HG02938 (cell line): ENCODE measurements around the gene PLCG1.
"Not testable (repeated sequence)": the region's sequence is repeated elsewhere in the genome, so short reads cannot be mapped to it uniquely, and the experiment has no call there.

Source experiments
- ATAC-seq: cut with Tn5 transposase; IDR thresholded peaks from one replicate; pipeline ENCODE4 v1.9.1; 2021; ENCODE audit warnings: mild to moderate bottlenecking, moderate library complexity; ENCODE audit not compliant: unreplicated experiment

PLCG1 gene

DNA sequence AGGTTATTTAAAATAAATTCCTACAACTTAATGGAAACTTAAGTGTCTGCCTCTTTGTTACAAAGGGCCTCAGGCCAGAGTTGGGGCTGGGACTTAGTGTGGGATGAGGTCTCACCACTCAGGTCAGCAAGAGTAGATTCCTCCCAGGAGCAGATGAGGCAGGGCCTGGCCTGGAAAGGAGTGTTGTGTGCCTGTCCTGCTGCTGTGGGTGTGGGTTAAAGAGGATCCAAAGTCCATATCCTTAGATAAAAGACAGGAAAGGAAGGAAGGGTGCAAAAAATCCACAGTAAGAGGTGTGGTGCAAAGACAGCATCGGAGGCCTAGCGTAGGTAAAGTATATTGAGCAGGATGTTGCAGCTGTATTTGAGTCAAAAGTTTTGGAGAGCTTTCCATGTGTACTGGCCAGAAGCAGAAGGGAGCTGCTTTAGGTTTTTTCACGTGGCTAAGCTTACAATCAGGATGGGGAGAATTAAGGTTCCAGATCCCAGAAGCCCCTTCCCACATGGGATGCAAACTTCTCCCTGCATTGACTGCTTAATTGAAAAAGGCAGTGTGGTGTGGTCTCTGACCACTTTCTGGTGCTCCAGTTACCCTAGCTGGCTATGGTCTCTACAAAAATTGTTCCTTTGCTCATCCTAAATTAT lies 12.8 kb upstream of the PLCG1 start:
- ATAC-seq, result no peak

DNA sequence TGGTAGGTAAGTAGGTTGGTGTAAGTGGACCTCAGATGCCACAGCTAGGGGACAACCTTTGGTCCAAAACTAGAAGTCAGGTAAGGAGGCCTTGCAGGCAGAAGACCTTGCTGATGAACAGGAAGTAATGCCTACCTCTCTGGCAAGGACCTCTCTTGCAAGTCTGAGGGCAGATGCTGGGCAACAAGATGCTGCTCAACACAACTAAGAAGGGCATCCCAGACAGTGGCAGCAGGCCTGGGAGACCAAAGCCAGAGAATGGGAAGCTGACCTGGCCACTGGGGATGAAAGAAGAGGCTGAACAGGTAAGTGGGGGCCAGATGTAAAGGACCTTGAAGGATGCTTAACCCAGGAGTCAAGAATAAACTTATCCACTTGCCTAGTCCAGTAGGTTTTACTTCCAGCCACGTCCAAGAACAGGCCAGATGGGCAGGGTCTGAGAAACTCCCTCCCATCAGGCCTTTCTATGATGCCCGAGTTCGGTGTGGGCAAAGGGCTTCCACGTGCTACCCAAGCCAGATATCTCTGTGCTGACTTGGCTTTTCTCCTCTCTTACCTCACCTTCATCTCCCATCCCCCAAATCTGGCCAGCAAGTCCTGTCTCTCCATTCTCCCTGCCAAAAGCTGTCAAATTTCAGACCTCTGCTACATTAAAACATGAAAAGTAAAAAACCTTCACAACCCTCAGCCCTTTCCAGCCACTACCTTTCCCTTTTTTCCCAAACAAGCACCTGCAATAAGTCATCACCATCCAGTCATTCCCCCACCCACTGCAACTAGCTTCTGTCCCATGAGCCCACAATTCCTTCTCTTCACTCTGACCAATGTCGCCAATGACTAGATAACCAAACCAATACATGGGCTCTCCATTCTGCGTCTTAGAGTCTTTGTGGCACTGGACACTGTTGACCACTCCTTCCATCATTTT lies 11.5 kb upstream of the PLCG1 start:
- no peak for ATAC-seq

DNA sequence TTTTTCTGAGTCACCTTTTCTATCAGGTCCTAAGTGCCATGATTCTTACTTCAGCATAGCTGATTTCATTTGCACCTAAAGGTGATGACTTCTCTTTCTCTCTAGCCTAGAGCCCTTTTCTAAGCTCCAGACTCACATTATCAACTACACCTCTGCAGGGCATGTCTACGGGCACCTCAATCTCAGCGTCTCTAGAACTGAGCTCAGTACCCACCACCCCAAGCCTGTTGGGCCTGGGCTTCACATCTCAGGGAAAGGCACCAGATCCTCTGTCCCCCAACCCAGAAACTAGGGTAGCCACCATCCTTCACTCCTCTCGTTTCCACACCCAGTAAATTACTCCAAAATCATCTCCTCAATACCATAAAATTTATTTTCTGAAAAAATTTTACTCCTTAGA lies 10.6 kb upstream of the PLCG1 start:
- ATAC-seq, result no peak

DNA sequence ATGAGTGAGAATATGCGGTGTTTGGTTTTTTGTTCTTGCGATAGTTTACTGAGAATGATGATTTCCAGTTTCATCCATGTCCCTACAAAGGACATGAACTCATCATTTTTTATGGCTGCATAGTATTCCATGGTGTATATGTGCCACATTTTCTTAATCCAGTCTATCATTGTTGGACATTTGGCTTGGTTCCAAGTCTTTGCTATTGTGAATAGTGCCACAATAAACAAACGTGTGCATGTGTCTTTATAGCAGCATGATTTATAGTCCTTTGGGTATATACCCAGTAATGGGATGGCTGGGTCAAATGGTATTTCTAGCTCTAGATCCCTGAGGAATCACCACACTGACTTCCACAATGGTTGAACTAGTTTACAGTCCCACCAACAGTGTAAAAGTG lies 9.0 kb upstream of the PLCG1 start:
- not testable (repeated sequence) for ATAC-seq

DNA sequence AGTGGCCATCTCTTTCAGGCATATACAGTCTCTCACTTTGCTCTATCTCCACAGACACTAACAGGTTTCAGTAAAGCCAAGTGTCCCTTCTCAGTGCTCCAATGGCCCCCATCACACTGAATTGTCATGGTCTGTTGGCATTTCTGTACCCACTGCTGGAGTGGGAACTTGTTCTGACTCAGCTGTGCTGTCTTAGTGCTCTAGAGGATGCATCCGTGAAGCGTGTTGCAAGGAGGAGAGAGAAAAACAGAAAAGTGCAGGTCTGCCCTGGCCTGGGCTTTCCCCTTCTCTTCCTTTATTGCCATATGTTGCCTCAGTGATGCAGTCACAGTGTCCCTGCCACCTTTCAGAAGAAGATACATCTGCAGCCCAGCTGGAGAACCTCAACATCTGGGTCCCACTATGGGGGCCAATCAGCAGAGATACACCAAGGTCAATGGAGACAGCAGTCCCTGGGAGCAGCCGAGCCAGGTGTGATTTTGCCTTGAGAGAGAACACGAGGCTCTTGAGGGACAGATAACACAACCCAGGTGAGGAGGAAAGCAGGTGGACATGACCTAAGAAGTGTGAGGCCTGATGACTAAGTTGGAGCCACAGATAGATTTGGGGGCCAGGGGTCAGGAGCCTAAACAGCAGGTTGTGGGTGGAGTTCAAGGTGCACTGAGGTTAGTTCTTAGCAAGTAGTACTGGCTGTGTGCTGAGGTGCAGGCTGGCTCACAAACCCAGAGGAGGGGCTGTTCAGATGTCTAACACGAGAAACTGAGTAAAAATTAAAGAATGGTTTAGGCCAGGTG lies 5.6 kb upstream of the PLCG1 start:
- no peak for ATAC-seq

DNA sequence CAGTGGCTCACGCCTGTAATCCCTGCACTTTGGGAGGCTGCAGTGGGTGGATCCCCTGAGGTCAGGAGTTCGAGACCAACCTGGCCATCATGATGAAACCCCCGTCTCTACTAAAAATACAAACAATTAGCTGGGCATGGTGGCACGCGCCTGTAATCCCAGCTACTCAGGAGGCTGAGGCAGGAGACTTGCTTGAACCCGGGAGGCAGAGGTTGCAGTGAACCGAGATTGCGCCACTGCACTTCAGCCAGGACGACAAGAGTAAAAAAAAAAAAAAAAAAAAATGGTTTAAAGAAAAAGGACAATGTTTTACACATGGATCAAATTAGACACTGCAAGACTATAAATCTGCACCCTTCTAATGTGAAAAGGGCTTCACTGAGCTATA lies 5.0 kb upstream of the PLCG1 start:
- ATAC-seq, result not testable (repeated sequence)

DNA sequence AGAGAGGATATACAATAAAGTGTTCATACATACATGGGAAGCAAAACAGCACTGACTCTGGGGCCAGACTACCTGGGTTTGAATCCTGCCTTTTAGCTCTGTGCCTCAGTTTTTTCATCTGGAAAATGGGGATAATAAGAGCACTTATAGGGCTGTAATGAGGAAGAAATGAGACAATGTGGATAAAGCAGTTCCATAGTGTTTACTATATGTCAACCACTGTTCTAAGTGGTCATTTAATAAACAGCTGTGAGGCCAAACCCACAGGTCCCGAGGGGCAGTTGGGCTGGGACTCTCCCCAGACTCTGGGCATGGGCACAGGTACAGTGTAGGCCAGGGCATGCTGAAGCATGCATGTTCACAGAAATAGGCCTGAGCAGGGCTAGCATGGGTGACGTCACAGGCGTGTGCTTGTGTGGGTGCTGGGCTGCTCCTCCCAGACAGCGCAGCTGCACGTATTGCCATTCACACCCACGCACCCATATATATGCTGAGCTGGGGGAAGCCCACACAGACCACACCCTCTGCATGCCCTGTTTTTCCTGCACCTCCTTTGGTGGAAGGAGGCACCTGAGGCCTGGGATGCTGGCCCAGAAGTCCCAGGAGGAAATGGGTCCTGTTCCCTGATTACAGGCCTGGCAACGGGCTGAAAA lies 3.5 kb upstream of the PLCG1 start:
- ATAC-seq, result peak; percentile 55

DNA sequence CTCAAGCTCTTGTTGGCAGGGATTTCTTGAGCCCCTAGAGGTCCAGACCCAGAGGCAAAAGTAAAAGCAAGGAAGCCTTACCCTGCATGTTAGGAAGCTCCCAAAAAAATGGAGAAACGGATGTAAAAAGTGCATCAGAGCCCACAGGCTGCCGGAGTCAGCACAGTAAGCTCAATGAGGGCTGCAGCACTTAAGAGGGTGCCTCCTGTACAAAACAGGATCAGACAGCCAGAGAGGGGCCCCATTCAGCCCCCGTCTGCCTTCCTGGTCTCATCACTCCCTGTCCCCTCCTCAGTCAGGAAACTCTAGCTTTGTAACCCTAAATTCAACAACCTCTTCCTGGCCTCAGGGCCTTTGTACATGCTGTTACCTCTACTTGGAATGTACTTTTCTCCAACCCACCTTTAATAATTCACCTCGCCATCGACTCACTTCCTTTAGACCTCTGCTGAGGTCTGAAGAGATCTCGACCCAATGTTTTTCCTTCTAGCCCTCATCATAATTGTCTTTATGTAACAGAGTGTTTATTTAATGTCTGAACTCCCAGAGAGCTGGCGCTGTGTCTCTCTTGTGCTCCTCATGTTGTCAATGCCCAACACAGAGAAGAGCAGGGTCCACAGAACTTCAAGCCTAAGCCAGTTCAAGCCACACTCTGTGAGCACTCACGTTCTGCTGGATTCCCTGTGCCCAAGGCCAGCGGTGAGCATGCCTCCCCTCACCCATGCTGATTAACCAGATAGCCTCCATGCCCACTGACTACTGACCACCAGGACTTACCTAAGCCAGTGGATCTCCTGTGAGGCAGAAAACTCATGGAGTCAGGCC lies 2.8 kb upstream of the PLCG1 start:
- ATAC-seq, result no peak

DNA sequence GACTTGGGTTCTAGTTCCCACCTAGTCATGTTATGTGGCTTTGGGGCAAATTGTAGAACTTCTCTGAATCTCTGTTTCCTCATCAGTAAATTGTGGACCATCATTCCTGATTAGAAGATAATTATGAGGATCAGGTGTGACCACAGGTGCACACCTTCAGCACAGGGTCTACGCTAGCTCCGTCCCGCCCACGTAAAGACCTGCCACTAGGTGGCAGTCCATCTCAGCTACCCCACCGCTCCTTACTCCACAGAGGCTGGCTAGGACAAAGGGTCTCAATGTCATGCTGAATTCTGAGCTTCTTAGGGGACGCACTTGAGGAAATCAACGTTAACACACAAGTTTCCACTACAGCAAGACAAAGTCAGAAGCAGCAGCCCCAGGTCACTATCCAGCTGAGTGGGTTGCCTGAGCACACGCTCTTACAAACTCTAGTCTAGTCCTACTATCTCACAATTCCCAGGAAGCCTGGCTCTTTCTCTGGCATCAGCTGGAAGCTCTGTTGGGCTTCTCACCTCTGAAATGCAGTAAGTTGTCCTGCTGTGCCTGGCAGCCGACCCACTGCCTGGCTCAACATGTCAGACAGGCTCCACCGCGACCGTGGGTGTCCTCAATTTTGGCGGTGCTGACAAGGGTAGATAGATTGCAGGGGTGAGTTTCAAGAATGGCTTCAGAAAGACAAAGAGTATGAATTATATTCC lies 2.0 kb upstream of the PLCG1 start:
- no peak for ATAC-seq

DNA sequence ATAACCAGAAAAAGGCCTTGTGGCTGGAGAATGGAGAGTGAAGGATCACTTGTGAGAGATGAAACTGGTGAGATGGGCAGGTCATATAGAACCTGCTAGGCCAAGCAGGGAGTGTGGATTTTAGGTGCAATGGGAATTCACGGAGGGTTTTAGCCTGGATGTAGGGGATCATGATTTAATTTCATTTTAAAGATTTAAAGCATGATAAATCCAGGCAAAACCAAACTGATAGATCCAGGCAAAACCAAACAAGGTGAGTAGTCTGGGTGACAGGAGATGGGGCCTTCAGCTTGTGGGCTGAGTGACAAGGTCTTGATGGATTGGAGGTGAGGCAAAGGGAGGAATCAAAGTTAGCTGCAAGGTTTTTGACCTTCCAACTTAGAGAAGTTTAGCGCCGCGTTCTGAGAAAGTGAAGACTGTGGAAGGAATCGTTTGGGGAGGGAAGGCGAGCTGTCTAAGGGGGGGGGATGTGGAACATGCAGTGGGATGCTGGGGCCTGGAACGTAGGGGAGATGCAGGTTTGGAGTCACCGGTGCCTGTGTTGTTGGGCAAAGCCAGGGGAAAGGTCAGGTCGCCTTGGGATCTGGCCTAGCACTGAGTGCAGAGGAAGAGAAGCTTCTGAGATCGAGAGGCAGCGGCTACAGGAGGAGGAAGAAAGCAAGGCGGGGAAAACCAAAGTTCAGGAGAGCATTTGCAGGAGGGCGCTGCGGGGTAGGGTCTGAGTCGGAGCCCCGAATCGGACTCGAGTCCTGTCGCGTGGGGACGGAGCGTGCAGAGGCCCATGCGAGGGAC lies 1.3 kb upstream of the PLCG1 start:
- no peak for ATAC-seq

DNA sequence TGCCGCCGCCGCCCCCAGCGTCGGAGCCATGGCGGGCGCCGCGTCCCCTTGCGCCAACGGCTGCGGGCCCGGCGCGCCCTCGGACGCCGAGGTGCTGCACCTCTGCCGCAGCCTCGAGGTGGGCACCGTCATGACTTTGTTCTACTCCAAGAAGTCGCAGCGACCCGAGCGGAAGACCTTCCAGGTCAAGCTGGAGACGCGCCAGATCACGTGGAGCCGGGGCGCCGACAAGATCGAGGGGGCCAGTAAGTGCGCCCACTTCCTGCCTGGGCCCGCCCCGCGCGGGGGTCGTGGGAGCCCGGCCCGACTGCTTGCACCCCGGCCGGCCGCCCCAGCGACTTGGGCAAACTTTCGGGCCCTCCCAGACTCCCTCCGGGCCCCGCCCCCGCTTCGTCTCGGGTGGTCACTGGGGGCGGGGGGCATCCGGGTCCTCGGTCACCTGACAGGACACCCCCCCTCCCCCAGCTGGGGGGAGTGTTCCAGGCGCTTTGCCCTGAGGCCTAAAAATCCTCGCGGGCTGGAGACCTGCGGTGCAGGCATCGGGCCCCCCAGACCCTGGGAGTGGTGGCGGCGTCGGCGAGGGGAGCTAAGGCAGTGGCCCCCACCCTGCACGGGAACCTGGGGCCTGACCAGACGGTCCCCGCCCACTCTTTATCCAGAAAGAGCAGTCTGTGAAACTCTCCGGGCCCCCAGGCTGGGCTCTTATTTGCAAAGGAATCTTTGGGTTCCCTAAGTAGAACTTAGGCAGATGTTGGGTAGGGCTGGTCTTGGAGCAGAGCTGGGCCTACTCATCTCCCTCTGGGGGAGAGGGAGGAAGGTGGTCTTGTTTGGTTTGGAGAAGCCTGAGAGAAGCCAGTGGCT lies 501 bp downstream of the PLCG1 start:
- ATAC-seq, result peak; percentile 11

DNA sequence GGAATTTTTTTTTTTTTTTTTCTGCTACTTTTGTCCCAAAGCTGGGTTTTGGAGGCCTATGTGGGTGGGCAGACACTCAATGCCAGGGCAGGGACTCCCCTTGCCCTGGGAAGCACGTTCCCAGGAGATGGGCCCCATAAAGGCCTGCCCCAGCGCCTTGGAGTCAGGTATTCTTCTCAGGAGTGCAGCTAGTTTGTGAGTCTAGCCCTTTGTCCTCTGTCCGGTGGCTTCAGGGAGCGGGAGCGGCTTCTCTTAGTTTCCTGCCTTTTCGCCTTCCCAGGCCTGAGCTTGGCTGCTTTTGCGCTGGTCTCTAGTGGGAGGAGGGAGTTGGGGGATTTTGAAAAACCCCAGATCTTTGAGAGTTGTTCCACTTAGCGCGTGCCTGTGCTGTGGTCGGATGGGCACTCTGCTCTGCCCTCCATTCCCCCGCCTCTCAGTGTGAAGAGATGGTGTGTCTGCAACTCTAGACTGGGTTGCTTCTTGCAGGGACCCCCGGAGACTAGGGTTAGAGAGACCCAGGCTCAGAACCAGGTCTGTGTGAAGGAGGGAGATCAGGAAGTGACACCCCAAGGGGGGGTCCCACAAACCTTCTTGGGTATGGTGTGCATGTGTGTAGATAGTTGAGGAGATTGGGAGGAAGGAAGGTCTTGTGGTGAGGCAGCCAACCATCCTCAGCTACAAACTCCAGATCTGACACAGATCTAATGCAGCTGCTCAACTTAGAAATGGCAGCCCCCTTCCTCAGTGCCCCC lies 1.3 kb downstream of the PLCG1 start:
- ATAC-seq, result no peak

DNA sequence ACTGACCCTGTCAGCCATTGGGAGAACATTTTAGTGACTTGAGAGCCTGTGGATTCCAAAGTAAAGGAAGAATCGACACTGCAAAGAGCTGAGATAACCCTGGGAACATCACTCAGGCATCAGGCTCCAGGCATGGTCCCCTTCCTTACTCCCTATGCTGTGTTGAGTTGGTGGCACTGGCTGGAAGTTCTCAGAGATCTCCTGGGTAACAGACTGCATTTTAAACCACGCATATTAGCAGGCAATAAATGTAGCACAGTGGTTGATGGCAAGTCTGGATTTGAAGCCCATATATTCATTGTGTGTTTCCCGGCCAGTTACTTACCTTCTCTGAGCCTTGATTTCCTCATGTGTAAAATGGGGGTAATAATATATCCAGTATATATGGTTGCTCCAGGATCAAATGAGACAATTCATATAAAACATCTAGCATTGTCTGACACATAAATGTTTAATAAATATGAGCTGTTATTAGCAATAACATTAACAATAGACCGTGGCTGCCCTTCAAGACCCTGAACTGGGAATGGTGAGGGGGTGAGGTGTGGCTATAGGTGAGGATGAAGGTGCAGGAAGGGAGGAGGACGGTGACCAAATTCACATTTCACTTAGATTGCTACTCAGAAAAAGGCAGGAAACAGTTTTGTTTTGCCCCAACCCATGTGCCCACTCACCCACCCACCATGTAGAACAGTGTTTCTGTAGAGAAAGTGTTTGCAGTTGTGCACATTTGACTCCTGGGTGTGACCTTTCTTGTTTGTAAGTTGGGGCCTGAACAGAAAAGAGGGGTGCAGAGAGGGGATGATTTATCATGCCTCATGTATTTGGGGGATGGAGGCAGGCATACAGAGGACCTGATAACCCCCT lies 2.1 kb downstream of the PLCG1 start:
- ATAC-seq, result no peak

DNA sequence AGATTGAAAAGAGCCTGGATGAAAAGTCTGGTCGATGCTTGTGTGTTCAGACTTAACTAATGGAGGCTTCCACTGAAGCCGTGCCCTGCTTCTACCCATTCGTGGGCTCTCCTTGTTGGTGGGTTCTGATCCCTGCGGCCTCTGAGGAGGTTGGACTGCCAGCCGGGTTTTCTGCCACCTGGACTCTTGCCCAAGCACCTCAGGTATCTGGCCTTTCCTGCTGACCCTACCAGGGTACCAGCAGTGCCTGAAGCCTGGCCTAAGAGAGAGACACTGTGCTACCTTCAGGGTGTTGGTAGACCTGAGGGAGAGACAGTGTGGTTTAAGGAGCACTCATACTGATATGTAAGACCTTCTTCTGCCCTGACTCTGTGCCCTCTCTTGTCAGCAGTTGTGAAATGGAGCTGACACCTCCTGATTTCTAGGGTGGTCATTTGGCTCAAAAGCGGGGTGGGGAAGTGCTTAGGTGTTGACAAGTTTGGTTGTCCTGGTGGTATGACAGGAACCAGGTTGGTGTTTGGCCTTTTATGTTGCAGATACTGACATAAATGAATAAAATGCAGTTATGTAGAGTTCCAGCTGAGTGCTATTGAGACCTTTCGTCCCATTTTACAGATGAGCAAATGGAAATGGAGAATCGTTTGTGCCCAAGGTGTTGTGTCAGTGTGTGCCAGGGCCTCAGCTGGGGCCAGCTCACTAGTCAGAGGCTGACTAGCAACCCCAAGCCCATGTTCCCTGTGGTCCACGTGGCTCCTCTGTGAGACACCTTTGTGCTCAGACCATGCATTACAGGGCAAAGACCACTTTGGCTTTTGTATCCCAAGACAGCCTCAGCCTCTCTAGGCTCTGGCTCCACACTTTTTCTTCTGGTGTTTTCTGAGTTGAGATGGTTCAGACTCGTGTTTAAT lies 3.1 kb downstream of the PLCG1 start:
- ATAC-seq, result no peak

DNA sequence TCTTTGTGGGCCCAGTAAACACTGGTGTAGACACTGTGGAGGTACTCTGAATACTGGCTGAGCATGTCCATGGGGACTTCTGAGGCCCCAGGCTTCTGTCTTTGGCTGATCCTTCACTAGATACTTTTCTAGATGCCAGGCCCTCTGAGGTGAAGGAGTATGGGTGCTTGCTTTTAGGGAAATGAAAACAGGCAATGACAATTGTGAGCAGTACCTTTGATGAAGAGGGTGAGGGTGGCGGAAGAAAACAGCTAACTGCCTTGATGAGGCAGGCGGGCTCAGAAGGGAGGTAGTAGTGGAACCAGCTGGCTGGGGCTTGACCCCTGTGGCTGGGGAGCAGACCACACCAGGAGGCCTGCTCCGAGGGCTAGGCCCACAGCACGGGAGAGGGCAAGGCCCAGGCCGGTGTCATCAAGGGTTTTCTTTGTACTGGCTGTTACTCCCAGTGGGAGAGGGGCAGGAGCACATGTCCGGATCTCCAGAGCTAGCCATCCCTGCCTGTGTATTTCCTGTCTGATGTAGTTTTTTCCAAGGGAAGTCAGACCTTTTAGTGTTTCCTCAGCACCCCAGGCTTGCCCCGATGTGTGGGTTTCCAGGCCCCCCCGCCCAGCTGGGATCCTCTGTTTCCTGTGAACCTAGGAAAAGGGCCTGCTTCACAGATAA lies 3.9 kb downstream of the PLCG1 start:
- no peak for ATAC-seq
